Muscle layer of colon (tissue), 2 donors: ENCODE results near the gene MED4.

ENCODE experiments used
- H3K27ac ChIP-seq: one replicate; pipeline ENCODE4 v1.7.0; 2013; ENCODE audit warnings: low read depth, mild to moderate bottlenecking, low read length, moderate library complexity
- H3K27me3 ChIP-seq, 2 donors: one replicate each; pipeline ENCODE4 v1.7.0; 2013; ENCODE audit warnings: low read length in 2 of 2, mild to moderate bottlenecking in 2 of 2; ENCODE audit not compliant: insufficient read depth in 2 of 2, control insufficient read depth in 1 of 2
- H3K36me3 ChIP-seq: one replicate; pipeline ENCODE4 v1.7.0; 2013; ENCODE audit warnings: mild to moderate bottlenecking, low read length; ENCODE audit not compliant: insufficient read depth
- H3K4me1 ChIP-seq: one replicate; pipeline ENCODE4 v1.7.0; 2013; ENCODE audit warnings: mild to moderate bottlenecking, low read length; ENCODE audit not compliant: insufficient read depth
- H3K4me3 ChIP-seq, 2 donors: one replicate each; pipeline ENCODE4 v1.7.0; 2013; ENCODE audit warnings: low read length in 2 of 2, low read depth in 1 of 2, mild to moderate bottlenecking in 1 of 2, moderate library complexity in 1 of 2
- H3K9ac ChIP-seq: one replicate; pipeline ENCODE4 v1.7.0; 2013; ENCODE audit warnings: low read length
- H3K9me3 ChIP-seq: one replicate; pipeline ENCODE4 v1.7.0; 2013; ENCODE audit warnings: mild to moderate bottlenecking, low read length
- donor health status: abdominal sarcoma.
- donor health status: Adenocarcinoma of cecum.

MED4 gene

GRCh38 chr13:48094781-48095502 lies at the start of gene MED4:
MED4 (minus strand) TSS chr13:48095104; CDS start chr13:48095078, 26 bp downstream.
- peak within 1 kb of the TSS; percentile 85 for H3K27ac ChIP-seq
- H3K27me3 ChIP-seq, result no peaks in the 10 kb centered on the region
- H3K4me3 ChIP-seq, result peak within 1 kb of the TSS; percentile 99
- peaks cover 29% of the 10 kb centered on the region for H3K4me1 ChIP-seq
- no peaks in the 10 kb centered on the region for H3K36me3 ChIP-seq
- H3K9ac ChIP-seq, result peak within 1 kb of the TSS; percentile 91
- H3K9me3 ChIP-seq, result no peaks in the 10 kb centered on the region

DNA sequence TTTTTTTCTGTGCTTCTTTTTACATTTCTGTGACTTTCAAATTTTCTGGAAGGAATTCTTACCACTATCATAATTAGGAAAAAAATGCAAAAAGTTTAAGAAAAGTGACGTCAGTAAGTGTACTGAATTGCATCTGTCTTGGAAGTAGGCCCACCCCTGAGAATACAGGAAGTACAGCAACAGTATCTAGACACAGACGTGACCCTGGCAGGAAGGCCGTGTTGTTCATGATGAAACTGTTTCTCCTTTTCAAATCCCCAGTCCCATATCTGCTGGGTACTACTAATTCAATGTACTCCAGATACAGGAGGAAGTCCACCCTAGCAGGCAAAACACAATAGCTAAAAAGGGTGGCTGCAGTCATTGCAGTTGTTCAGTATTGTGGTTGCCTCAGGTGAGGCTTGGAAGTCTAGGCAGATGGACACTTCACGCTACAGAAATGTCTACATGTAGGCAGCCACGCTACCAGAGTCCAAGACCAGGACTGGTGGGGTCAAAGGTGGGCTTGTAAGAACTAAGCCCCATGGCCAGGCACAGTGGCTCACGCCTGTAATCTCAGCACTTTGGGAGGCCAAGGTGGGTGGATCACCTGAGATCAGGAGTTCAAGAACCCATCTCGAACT lies 49.6 kb upstream of the MED4 start:
- Histone ChIP-seq H3K9ac (no peak overlapping the region), H3K9me3 (no peaks in the 10 kb centered on the region), H3K27ac (no peak overlapping the region), H3K27me3 (no peaks in the 10 kb centered on the region), H3K36me3 (no peaks in the 10 kb centered on the region), H3K4me1 (peaks cover 7% of the 10 kb centered on the region), H3K4me3 (no peak overlapping the region)

DNA sequence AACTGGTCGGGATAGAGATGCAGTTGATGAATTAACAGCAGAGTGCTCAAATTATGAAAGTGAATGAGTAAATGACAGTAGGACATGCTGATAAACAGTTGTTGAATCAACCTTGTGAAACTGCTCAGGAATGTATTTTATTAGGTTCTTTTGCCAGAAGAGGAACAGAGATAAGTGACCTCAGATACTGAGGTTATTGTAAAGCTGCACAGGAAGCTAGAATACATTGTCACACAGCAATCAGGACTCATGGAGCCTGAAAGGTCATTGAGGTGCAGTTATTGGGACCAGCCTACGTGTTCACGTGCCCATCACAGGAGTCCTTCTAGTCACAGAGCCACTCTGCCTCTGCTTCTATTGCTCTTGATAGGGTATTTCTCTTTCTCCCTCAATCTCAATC lies 47.5 kb upstream of the MED4 start:
- no peak overlapping the region for H3K9ac ChIP-seq

DNA sequence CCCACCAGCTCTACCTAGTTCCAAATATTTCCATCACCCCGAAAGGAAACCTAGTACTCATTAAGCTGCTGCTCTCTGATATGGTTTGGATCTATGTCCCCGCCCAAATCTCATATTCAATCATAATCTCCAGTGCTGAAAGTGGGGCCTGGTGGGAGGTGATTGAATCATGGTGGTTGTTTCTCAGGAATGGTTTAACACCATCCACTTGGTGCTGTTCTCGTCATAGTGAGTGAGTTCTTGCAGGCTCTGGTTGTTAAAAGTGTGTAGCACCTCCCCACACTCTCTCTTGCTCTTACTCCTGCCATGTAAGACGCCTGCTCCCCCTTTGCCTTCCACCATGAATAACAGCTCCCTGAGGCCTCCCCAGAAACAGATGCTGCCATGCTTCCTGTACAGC lies 43.4 kb upstream of the MED4 start:
- Histone ChIP-seq H3K27ac (no peak overlapping the region), H3K4me1 (no peaks in the 10 kb centered on the region), H3K36me3 (no peaks in the 10 kb centered on the region)

More for the DNA sequence above, 47.5 kb upstream of the MED4 start:
- Histone ChIP-seq H3K4me3 (no peak overlapping the region), H3K27me3 (no peaks in the 10 kb centered on the region), H3K36me3 (no peaks in the 10 kb centered on the region), H3K27ac (no peak overlapping the region), H3K4me1 (peaks cover 7% of the 10 kb centered on the region), H3K9me3 (no peaks in the 10 kb centered on the region)

DNA sequence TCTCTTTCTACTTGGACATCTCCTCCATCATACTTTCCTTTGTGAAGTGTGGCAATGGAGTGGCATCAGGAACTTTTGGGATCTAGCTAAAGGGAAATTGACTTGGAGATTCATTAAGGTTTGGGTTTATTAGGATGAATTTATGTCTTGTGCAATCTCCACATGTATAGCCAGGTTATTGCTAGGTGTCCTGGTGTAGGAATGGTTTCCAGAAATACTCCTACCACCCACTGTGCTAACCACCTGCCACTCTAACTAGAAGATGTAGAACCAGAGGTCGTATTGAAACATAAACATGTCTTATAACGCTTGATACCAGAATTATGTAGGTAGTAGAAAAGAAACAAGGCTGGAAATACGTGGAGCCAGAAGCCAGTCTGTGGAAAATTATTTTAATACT lies 38.1 kb upstream of the MED4 start:
- no peaks in the 10 kb centered on the region for H3K27me3 ChIP-seq
- no peak overlapping the region for H3K9ac ChIP-seq
- no peaks in the 10 kb centered on the region for H3K9me3 ChIP-seq
- no peaks in the 10 kb centered on the region for H3K36me3 ChIP-seq
- H3K27ac ChIP-seq, result no peak overlapping the region
- H3K4me1 ChIP-seq, result no peaks in the 10 kb centered on the region
- no peak overlapping the region for H3K4me3 ChIP-seq

More for the DNA sequence above, 43.4 kb upstream of the MED4 start:
- Histone ChIP-seq H3K27me3 (no peaks in the 10 kb centered on the region), H3K9ac (no peak overlapping the region), H3K4me3 (no peak overlapping the region), H3K9me3 (no peaks in the 10 kb centered on the region)

DNA sequence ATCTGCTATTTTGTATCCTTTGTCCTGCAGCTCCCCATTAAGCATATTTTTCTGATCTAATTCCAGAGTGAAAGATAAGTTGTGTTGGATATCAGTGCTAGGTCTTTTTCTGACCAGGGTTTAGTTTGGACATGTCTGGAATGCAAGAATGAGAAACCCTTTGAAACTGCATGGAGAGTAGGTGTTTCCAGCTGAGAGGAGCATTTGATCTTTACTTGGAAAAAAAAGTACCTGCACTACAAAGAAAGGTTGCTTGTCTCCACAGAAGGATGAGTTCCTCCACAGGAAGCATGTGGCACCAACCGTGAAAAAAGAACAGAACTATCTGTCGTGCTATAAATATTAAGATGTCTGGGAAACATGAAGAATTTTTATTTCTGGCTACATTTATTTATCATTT lies 36.6 kb upstream of the MED4 start:
- Histone ChIP-seq H3K4me1 (peaks cover 13% of the 10 kb centered on the region), H3K9ac (no peak overlapping the region), H3K27ac (no peak overlapping the region), H3K9me3 (no peaks in the 10 kb centered on the region), H3K36me3 (no peaks in the 10 kb centered on the region), H3K4me3 (no peak overlapping the region), H3K27me3 (no peaks in the 10 kb centered on the region)

DNA sequence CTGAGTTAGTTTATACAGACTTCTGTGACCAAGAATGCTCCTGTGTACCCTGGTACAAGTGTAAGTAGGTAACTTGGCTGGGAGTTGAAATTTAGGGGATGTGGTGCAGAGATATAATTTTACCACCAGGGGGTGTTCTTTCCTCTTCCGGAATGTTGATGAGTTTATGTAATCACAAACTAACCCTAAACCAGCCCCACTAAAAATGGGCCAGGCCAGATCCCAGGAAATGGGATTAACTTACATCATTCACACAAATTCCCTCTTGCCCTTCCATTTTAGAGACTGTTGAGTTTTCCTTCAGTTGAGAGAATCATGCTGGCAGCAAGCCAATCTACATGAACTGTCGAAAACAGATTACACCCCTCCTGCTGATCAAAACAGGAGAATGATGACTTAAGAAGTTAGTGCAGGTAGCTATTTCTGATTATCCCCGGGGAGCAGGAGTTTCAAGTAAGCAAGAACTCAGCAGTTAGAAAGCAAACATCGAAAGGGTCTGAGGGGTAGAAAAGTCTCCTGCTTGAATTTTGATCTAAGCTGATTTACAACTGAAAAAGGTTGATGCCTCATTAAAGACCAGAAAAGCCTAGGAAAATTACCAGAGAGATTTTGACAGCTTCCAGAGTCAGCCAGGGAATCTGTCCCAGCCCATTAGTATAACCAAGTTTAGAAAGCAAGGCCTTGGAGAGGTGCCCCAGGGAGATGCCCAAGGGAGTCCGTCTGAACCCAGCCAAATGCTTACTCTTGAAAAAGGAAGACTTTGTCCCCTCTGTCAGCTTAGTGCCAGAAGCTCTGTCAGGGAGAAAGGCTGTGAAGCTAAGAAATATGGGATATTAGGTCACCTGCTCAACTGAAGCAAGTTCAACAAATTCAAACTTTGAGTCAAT lies 32.3 kb upstream of the MED4 start:
- Histone ChIP-seq H3K9ac (no peak overlapping the region), H3K27ac (peak overlapping the region; percentile 68), H3K27me3 (no peaks in the 10 kb centered on the region), H3K36me3 (no peaks in the 10 kb centered on the region), H3K4me3 (no peak overlapping the region), H3K4me1 (peaks cover 38% of the 10 kb centered on the region), H3K9me3 (no peaks in the 10 kb centered on the region)

GRCh38 chr13:48125794-48126228 lies 30.9 kb upstream of the MED4 start:
- Histone ChIP-seq H3K4me3 (peak overlapping the region in 1 of 2 donors; percentile 15), H3K9me3 (no peaks in the 10 kb centered on the region), H3K9ac (no peak overlapping the region), H3K36me3 (no peaks in the 10 kb centered on the region), H3K4me1 (peaks cover 49% of the 10 kb centered on the region), H3K27me3 (no peaks in the 10 kb centered on the region), H3K27ac (peak overlapping the region; percentile 45)

DNA sequence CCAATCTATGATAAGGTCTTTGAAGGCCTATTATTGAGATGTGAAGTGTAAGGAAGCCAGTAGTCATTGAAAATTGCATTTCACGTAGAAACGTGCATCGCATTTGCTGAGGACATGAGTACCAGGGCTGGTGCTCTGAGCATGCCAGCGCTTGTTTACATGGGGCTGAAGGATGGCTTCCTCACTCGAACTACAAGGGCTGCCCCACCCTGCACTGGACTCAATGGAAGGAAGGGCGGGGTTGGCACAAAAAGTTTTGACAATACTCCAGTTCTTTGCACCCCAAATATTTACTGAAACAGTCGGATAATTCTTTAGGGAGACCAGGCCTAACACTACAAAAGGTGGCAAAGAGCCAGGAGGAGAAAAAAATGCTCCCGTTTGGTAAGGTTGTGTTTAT lies 28.9 kb upstream of the MED4 start:
- no peaks in the 10 kb centered on the region for H3K9me3 ChIP-seq
- H3K4me3 ChIP-seq, result no peak overlapping the region
- no peaks in the 10 kb centered on the region for H3K27me3 ChIP-seq
- no peak overlapping the region for H3K27ac ChIP-seq
- H3K9ac ChIP-seq, result no peak overlapping the region
- H3K4me1 ChIP-seq, result peaks cover 49% of the 10 kb centered on the region
- H3K36me3 ChIP-seq, result no peaks in the 10 kb centered on the region

DNA sequence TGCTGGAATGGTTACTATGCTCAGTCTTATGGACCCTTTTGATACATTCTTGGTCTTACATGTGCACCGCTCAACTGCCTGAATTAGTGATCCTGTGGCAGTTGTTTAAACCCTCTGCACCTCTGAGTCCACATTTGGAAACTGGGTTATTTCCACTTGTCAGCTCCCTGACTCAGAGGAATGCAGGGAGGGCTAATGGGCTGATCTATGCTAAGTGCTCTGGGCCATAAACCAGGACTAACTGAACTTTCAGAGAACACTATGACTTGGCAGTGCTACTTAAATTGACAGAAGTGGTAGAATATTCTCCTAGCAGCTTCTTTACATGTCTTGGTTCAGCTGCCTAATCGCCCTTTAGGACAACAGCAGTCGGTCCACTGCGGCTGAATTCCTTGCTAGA lies 26.8 kb upstream of the MED4 start:
- H3K9me3 ChIP-seq, result no peaks in the 10 kb centered on the region
- no peaks in the 10 kb centered on the region for H3K27me3 ChIP-seq
- H3K27ac ChIP-seq, result peak overlapping the region; percentile 4
- H3K9ac ChIP-seq, result no peak overlapping the region
- H3K36me3 ChIP-seq, result no peaks in the 10 kb centered on the region
- H3K4me3 ChIP-seq, result no peak overlapping the region
- H3K4me1 ChIP-seq, result peaks cover 38% of the 10 kb centered on the region

GRCh38 chr13:48120241-48120640 lies 25.3 kb upstream of the MED4 start:
- no peak overlapping the region for H3K9ac ChIP-seq
- no peak overlapping the region for H3K27ac ChIP-seq
- H3K4me1 ChIP-seq, result peaks cover 23% of the 10 kb centered on the region
- no peaks in the 10 kb centered on the region for H3K9me3 ChIP-seq
- no peak overlapping the region for H3K4me3 ChIP-seq
- no peaks in the 10 kb centered on the region for H3K27me3 ChIP-seq
- H3K36me3 ChIP-seq, result no peaks in the 10 kb centered on the region
